ENCODE results near the gene POLR2H.

Gene POLR2H

GRCh38 chr3:184389384-184389783, 27.9 kb downstream of the POLR2H start:
- no peak for DNase-seq

GRCh38 chr3:184389935-184390528, 28.5 kb downstream of the POLR2H start:
- DNase-seq = no peak

- DNase-seq = no peak
Observed at GRCh38 chr3:184391266-184391665, 29.8 kb downstream of the POLR2H start.

GRCh38 chr3:184395320-184395660, 33.8 kb downstream of the POLR2H start:
- no peak for DNase-seq

GRCh38 chr3:184399410-184399809, 37.9 kb downstream of the POLR2H start:
- DNase-seq = no peak

- no peak for DNase-seq
Observed at GRCh38 chr3:184405075-184406030, 43.8 kb downstream of the POLR2H start.

- no peak for DNase-seq
Observed at GRCh38 chr3:184409331-184409926, 47.9 kb downstream of the POLR2H start.

- DNase-seq = no peak
Observed at GRCh38 chr3:184409946-184410500, 48.5 kb downstream of the POLR2H start.

- no peak for DNase-seq
Observed at GRCh38 chr3:184414418-184415202, 53.1 kb downstream of the POLR2H start.

- no peak for DNase-seq
Observed at GRCh38 chr3:184415203-184415490, 53.6 kb downstream of the POLR2H start.

GRCh38 chr3:184417619-184418327, 56.3 kb downstream of the POLR2H start:
- peak; percentile 63 for DNase-seq
